Measurements from ENCODE around the gene SCFD2. TPM values are rescaled to one million over a fixed set of nuclear protein-coding genes. Genes with fewer than 3 reads are reported as not detected.
"Not testable (repeated sequence)": the region's sequence is repeated elsewhere in the genome, so short reads cannot be mapped to it uniquely, and the experiment has no call there.

SCFD2 gene
- total RNA-seq, 1 donor from 2014 or later, result 21.7 TPM

- DNase-seq (ENCODE audit: low read depth), result no peak
Observed at GRCh38 chr4:53194727-53195126, 171.1 kb downstream of the SCFD2 start.

GRCh38 chr4:53193111-53193510 is 172.8 kb downstream of the SCFD2 start:
- no peak for DNase-seq (ENCODE audit: low read depth)

GRCh38 chr4:53192496-53192895 is 173.4 kb downstream of the SCFD2 start:
- no peak for DNase-seq (ENCODE audit: low read depth)

- no peak for DNase-seq (ENCODE audit: low read depth)
Observed at GRCh38 chr4:53191997-53192396, 173.9 kb downstream of the SCFD2 start.

GRCh38 chr4:53189011-53189410 is 176.8 kb downstream of the SCFD2 start:
- DNase-seq (ENCODE audit: low read depth), result peak; percentile 74

- DNase-seq (ENCODE audit: low read depth), result no peak
Observed at GRCh38 chr4:53186714-53187358, 179.0 kb downstream of the SCFD2 start.

GRCh38 chr4:53185869-53186585 is 179.8 kb downstream of the SCFD2 start:
- no peak for DNase-seq (ENCODE audit: low read depth)

- DNase-seq (ENCODE audit: low read depth), result no peak
Observed at GRCh38 chr4:53183754-53184153, 182.1 kb downstream of the SCFD2 start.

- DNase-seq (ENCODE audit: low read depth), result not testable (repeated sequence)
Observed at GRCh38 chr4:53177751-53178150, 188.1 kb downstream of the SCFD2 start.

GRCh38 chr4:53175640-53176039 is 190.2 kb downstream of the SCFD2 start:
- DNase-seq (ENCODE audit: low read depth), result no peak

- no peak for DNase-seq (ENCODE audit: low read depth)
Observed at GRCh38 chr4:53174823-53175222, 191.0 kb downstream of the SCFD2 start.

- no peak for DNase-seq (ENCODE audit: low read depth)
Observed at GRCh38 chr4:53173576-53173975, 192.3 kb downstream of the SCFD2 start.

GRCh38 chr4:53171797-53172196 is 194.1 kb downstream of the SCFD2 start:
- DNase-seq (ENCODE audit: low read depth), result no peak

- DNase-seq (ENCODE audit: low read depth), result no peak
Observed at GRCh38 chr4:53169695-53170617, 195.9 kb downstream of the SCFD2 start.

- DNase-seq (ENCODE audit: low read depth), result no peak
Observed at GRCh38 chr4:53168228-53168627, 197.6 kb downstream of the SCFD2 start.

- no peak for DNase-seq (ENCODE audit: low read depth)
Observed at GRCh38 chr4:53162969-53163368, 202.9 kb downstream of the SCFD2 start.

- no peak for DNase-seq (ENCODE audit: low read depth)
Observed at GRCh38 chr4:53161787-53162433, 204.0 kb downstream of the SCFD2 start.

- DNase-seq (ENCODE audit: low read depth), result no peak
Observed at GRCh38 chr4:53161051-53161786, 204.6 kb downstream of the SCFD2 start.

- DNase-seq (ENCODE audit: low read depth), result no peak
Observed at GRCh38 chr4:53156896-53157295, 209.0 kb downstream of the SCFD2 start.

- DNase-seq (ENCODE audit: low read depth), result no peak
Observed at GRCh38 chr4:53152467-53152866, 213.4 kb downstream of the SCFD2 start.

- no peak for DNase-seq (ENCODE audit: low read depth)
Observed at GRCh38 chr4:53151489-53151788, 214.4 kb downstream of the SCFD2 start.
